GM23338 (cell line): Measurements from ENCODE around the gene AKT1S1.
A peak's percentile ranks its signal among the peaks of the same experiment; 100 is the strongest.

ENCODE experiments used
- EZH2 ChIP-seq: fragments of 200-600 bp; sonication (generic); IDR thresholded peaks from one replicate; pipeline ENCODE4 v1.8.0; 2017; ENCODE audit warnings: antibody characterized with exemption, mild to moderate bottlenecking, low read depth; ENCODE audit not compliant: unreplicated experiment
- EZH2phosphoT487 ChIP-seq: fragments of 200-600 bp; sonication (generic); IDR thresholded peaks from one replicate; pipeline ENCODE4 v1.8.1; 2018; ENCODE audit warnings: antibody characterized with exemption; ENCODE audit not compliant: unreplicated experiment
- POLR2AphosphoS5 ChIP-seq: IDR thresholded peaks from 2 replicates; pipeline ENCODE4 v1.6.1; 2016; ENCODE audit warnings: antibody characterized with exemption, low read depth
- TF ChIP-seq, protein P1 (sequence below), 2 experiments: fragments of 200-600 bp in 1 of 2; sonication (generic) in 1 of 2; conservative IDR thresholded peaks; 2 replicates each; pipeline versions ENCODE4 v1.5.1 to v1.6.1; 2016 to 2017; ENCODE audit warnings: antibody characterized with exemption in 2 of 2, low read depth in 2 of 2, mild to moderate bottlenecking in 2 of 2, moderate library complexity in 1 of 2
- TF ChIP-seq, protein P2 (sequence below): IDR thresholded peaks from one replicate; pipeline ENCODE4 v1.6.1; 2018; ENCODE audit warnings: antibody characterized with exemption; ENCODE audit not compliant: unreplicated experiment

GRCh38 chr19:49862391-49863253 is 14.5 kb downstream of the AKT1S1 start:
- TF ChIP-seq EZH2 (no peak), POLR2AphosphoS5 (no peak), EZH2phosphoT487 (no peak)
- TF ChIP-seq, protein P1, sequence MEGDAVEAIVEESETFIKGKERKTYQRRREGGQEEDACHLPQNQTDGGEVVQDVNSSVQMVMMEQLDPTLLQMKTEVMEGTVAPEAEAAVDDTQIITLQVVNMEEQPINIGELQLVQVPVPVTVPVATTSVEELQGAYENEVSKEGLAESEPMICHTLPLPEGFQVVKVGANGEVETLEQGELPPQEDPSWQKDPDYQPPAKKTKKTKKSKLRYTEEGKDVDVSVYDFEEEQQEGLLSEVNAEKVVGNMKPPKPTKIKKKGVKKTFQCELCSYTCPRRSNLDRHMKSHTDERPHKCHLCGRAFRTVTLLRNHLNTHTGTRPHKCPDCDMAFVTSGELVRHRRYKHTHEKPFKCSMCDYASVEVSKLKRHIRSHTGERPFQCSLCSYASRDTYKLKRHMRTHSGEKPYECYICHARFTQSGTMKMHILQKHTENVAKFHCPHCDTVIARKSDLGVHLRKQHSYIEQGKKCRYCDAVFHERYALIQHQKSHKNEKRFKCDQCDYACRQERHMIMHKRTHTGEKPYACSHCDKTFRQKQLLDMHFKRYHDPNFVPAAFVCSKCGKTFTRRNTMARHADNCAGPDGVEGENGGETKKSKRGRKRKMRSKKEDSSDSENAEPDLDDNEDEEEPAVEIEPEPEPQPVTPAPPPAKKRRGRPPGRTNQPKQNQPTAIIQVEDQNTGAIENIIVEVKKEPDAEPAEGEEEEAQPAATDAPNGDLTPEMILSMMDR (conservative IDR thresholded peaks at IDR 0.05; ENCODE audit: low read depth in 2 of 2): peak; percentile 54 to 68
- TF ChIP-seq, protein P2, sequence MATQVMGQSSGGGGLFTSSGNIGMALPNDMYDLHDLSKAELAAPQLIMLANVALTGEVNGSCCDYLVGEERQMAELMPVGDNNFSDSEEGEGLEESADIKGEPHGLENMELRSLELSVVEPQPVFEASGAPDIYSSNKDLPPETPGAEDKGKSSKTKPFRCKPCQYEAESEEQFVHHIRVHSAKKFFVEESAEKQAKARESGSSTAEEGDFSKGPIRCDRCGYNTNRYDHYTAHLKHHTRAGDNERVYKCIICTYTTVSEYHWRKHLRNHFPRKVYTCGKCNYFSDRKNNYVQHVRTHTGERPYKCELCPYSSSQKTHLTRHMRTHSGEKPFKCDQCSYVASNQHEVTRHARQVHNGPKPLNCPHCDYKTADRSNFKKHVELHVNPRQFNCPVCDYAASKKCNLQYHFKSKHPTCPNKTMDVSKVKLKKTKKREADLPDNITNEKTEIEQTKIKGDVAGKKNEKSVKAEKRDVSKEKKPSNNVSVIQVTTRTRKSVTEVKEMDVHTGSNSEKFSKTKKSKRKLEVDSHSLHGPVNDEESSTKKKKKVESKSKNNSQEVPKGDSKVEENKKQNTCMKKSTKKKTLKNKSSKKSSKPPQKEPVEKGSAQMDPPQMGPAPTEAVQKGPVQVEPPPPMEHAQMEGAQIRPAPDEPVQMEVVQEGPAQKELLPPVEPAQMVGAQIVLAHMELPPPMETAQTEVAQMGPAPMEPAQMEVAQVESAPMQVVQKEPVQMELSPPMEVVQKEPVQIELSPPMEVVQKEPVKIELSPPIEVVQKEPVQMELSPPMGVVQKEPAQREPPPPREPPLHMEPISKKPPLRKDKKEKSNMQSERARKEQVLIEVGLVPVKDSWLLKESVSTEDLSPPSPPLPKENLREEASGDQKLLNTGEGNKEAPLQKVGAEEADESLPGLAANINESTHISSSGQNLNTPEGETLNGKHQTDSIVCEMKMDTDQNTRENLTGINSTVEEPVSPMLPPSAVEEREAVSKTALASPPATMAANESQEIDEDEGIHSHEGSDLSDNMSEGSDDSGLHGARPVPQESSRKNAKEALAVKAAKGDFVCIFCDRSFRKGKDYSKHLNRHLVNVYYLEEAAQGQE: no peak
